COR-L47 (cell line): Measurements from ENCODE around the gene TMEM204.

Source experiments
- DNase-seq: peaks from one replicate; lab custom pipeline; 2025; lab: John Stamatoyannopoulos, UW

Gene TMEM204

DNA sequence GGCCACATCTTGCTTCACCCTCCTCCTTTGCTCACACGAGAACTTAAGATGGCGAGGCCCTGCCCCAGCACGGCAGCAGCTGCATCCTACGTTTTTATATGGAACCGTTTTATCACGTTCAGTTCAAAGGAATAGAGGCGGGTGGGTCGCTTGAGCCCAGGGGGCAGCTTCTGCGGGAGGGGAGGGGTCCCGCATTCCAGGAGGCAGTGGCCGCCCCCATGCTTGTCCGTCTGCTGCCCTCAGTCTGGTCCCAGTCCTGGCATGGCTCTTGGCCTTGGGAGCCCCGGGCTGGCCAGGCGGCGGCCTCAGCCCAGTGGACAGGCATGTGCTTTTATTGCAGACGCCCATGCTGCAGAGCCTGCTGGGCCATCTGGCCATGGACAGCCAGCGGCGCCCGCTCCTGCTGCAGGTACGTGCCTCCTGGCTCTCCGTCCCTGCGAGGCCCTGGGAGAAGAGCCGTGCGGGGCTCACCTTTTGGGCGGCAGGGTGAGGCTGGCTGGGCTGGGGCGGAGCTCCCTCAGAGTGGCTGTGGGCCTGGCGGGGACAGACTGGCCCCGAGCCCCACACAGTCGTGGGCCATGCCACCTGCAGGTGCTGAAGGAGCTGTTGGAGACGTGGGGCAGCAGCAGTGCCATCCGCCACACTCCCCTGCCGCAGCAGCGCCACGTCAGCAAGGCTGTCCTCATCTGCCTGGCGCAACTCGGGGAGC, 33.6 kb upstream of the TMEM204 start:
- DNase-seq = no peak

DNA sequence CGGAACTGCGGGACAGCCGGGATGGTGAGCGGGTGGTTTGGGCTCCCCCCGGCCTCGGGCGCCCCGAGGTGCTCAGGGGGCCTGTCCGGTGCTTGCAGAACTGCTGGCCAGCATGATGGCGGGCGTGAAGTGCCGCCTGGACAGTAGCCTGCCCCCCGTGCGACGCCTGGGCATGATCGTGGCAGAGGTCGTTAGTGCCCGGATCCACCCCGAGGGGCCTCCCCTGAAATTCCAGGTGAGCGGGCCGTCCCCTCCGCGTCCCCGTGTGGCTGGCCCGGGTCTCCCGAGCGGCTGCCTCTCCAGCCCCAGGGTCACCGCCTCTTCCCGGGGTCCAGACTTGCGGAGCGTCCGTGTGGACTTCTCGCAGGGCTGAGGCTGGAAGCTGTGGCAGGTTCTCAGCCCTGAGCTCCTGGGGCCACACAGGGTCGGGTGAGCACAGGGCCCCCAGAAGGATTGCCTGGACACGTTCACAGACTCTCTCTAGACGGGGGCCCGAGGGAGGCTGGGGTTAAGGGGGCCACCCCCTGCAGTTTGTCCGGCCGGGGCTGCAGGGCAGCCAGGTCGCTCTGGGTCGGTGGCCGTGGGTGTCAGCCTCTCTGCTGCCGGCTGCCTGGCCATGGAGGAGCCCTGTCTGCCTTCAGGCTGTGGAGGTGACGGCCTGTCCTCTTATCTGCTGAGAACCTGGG, 32.9 kb upstream of the TMEM204 start:
- no peak for DNase-seq

DNA sequence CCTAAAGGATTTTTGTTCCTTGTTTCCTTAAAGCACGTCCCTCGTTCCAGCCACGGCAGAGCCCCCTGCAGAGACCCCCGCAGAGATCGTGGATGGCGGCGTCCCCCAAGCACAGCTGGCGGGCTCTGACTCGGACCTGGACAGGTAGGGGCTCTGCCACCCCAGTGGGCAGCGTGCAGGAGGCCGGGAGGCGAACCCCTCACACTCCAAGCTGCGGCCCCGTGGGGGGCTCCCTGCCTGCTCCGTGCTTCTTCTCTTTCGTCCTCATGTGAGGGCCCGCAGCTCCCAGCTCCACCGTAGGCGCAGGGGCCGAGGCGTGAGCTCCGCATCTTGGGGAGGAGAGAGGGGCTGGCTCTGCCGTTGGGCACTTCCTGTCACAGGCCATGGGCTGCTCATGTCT, 31.8 kb upstream of the TMEM204 start:
- DNase-seq = no peak

DNA sequence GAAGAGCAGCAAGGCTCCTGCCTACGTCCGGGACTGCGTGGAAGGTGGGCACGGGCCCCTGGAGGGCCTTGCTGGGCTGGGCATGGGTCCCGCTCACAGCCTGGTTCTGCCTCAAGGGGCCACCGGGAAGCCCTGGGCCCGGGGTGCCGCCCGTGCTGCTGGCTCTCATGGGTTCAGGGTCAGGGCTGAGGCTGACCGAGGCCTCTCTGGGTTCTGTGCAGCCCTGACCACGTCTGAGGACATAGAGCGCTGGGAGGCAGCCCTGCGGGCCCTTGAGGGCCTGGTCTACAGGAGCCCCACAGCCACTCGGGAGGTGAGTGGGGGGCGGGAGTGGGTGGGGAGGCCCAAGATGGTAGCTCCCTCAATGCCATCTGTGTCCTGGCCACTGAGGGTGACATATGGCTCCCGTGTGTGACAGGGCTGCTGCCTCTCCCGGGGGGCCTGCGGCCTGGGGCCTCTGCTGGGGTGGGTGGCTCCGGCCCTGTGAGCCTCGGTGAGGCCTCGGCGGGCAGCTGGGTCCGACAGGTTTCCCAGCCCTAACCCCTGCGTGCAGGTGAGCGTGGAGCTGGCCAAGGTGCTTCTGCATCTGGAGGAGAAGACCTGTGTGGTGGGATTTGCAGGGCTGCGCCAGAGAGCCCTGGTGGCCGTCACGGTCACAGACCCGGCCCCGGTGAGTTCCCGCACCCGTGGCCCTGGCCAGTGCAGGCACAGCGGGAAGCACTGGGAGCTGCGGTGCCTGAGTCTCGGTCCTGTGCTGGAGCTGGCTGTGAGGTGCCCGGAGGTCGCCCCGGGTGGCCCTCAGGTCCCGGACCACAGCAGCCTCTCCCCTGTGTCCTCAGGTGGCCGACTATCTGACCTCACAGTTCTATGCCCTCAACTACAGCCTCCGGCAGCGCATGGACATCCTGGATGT, 31.1 kb upstream of the TMEM204 start:
- no peak for DNase-seq

DNA sequence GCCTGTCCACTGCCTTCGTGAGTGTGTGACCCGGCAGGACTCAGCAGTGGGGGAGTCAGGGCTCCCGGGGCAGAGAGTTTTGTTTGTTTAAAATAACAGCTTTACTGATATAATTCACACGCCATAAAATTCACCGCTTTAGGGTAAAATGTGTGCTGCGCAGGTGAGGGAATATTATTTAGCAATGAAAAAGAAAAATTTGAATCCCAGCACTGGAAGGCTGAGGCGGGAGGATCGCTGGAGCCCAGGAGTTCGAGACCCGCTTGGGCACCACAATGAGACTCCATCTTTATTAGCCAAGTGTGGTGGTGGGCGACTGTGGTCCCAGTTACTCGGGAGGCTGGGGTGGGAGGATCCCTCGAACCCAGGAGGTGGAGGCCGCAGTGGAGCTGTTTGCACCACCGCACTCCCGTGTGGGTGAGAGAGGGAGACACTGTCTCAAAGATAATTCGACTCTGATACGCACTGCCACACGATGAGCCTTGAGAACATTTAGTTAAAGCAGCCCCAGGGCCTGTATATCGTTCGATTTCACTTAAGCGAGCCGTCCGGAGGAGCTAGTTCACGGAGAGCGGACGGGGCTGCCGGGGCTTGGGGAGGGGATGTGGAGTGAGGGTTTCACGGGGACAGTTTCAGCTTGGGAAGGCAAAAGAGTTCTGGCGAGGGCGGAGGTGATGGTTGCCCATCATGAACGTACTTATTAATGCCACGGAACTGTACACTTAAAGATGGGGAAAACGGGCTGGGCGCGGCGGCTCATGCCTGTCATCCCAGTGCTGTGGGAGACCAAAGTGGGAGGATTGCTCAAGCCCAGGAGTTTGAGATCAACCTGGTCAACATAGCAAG, 30.1 kb upstream of the TMEM204 start:
- no peak for DNase-seq

- no peak for DNase-seq
Measured at GRCh38 chr16:1505073-1505844, 28.2 kb upstream of the TMEM204 start.

GRCh38 chr16:1505912-1506311, 27.6 kb upstream of the TMEM204 start:
- DNase-seq = no peak

DNA sequence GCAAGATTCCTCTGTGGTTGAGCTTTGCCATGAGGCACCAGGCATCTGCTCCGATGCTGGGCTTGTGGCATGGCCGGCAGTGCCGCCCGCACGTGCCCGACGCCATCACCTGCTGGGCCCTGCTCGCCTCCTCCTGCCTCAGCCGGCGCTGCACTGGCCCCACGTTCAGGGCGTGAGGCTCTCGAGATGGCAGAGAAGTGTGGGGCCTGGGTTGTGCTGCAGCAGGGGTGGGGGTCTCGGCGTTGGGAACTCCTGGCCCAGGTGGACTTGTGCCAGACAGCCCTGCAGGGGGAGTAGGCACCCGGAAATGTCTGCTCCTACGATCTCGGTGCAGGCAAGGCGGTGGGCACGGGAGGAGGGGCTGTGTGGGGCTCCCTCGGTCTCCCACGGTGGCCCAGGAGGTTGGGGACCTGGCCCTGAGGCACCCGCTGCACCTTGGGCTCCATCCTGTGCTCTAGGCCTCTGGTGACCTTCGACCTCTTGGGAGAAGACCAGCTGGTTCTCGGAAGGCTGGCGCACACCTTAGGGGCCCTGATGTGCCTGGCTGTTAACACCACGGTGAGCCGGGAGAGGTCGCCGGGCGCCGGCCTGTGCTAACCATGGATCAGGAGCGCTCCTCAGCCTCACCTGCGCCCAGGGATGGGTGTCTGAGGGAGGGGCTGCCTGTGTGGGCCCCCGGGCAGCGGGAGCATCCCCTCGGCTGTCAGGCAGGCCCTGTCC, 26.8 kb upstream of the TMEM204 start:
- no peak for DNase-seq

DNA sequence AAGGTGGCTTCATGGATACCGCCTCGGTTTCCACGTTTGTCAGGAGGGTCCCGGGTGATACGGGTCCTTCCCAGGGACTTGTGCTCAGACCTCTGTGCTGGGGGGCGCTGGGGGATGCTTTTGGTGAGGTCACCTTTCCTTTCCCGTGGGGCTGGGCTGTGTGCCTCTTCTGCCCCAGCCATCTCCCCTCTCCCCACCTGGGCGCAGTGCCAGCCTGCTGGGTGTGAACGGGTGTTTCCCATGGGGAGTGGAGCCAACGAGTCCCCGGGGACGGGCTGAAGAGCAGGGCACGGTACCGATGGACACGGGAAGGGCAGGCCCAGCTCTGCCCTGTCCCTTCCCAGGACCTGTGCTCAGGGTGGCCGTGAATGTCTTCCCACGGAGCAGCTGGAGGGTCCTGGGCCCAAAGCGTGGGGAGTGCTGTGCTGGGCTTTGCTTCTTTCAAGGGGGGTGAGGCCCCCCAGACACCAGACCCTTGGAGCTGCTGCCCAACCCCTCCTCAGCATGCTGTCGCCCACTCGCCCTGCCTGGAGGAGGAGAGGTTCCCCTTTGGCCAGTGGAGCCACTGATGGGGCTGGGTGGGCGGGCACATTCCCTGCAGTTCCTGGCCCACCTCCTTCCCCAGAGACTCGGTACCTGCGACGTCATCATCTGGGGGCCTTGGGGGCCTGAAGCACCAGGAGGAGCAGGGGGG, 24.8 kb upstream of the TMEM204 start:
- no peak for DNase-seq

DNA sequence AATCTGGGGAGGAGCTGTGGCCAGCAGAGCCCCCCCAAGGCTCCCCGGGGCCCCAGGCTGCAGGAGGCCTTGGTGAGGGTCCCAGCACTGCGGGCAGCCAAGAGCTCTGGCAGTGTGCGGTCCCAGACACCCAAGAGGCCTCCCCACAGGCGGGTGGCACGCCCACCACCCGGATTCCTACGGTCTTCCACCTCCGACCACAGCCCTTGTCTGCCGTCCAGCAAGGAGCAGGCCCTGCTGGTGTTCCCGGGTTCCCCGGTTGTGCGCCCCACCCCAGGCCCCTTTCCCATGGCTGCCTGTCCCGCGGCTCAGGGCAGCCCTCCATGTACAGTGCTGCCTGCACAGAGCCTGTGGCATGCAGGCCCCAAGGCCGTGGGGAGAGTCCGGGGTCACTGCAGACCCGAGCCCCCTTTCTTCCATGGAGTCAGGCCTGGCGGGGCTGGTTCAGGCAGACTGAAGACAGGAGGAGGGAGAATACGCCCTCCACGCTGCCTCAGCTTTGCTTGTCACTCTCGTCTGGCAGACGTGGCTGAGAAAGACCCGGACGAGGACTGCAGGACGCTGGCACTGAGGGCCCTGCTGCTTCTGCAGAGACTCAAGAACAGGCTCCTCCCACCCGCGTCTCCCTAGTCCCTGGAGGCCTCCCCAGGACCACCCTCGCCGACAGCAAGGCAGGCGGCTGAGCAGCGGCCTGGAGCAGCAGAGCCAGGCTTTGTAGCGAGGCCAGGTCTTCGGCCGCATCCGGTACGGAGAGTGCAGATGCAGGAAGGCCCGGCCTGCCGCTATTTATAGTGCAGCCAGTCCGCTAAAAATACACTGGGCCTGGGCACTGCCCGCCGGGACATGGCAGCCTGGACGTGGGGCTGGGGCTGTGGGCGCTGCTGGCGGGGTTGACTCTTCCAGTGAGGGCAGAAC, 23.9 kb upstream of the TMEM204 start:
- DNase-seq = no peak

- DNase-seq = no peak
Measured at GRCh38 chr16:1510272-1510671, 23.2 kb upstream of the TMEM204 start.

DNA sequence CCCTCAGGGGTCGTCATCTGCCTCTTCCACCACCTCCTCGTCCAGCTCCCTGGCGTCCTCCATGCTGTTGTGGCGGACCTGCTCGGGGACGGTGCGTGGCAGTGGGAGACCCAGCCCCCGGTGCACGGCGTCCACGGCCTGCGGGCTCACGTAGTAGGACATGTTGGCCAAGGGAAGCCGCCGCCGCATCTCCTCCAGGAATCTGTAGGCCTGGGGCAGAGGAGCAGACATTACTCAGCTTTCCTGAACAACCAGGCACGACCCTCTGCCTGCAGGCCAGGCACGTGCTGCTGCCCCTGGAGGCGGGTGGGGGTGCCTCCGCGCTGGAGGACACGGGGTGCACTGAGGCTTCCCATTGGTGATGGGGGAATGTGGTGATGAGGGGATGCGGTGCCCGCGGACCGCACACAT, 22.5 kb upstream of the TMEM204 start:
- DNase-seq = no peak

- DNase-seq = no peak
Measured at GRCh38 chr16:1511662-1512569, 21.6 kb upstream of the TMEM204 start.

DNA sequence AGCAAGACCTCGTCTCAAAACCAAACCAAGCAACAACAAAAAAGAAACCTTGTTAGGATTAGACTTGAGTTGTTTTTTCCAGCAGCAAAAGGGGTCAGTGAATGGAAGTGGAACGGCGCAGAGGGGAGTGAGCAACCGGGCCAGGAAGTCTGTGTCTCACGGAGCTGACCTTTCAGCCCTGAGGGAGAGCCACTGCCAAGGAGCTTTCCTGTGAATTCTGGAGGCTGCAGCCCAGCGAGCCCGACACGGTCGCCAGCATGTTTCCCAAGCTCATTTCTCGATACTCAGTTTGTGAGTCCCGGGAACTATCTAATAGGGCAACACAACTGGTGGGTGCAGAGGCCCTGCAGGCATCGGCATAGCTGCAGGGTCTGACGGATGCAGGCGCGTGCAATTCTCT, 20.7 kb upstream of the TMEM204 start:
- DNase-seq = no peak

- DNase-seq = no peak
Measured at GRCh38 chr16:1514507-1514906, 19.0 kb upstream of the TMEM204 start.

- DNase-seq = no peak
Measured at GRCh38 chr16:1518626-1519135, 14.8 kb upstream of the TMEM204 start.

DNA sequence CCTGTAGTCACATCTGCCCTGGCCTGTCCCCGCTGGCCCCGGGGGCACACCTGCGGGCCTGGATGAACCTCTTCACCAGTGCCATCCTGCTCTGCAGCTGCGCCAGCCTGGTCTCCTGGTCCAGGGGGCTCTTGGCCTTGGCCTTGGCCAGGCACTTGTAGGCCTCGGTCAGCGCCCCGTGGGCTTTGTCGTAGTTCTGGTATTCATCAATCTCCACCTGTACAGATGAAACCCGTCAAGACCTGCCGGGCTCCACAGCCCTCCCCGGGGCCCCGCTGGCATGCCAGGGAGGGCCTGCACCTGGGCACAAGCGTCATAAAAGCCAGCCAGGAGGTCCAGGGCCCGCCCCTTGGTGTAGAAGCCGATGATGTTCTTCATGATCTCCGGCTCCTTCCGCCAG, 13.6 kb upstream of the TMEM204 start:
- DNase-seq = no peak
